Chondrocyte (in vitro differentiated cells): Measurements from ENCODE around the gene RNF25. TPM values are rescaled to one million over a fixed set of nuclear protein-coding genes. Genes with fewer than 3 reads are reported as not detected.

Source experiments
- DNase-seq: peaks from one replicate; pipeline ENCODE4 v3.0.0; 2021; ENCODE audit warnings: mixed read lengths, low spot score
- H3K27ac Mint-ChIP-seq: one replicate; pipeline ENCODE4 v1.8.0; 2021; ENCODE audit warnings: mild to moderate bottlenecking, moderate library complexity, mixed read lengths; ENCODE audit not compliant: unreplicated experiment
- H3K27me3 Mint-ChIP-seq: 2 replicates; pipeline ENCODE4 v1.8.0; 2021; ENCODE audit warnings: low read depth, mixed read lengths
- H3K36me3 Mint-ChIP-seq: 2 replicates; pipeline ENCODE4 v1.8.0; 2021; ENCODE audit warnings: low read depth, mixed read lengths
- H3K4me1 Mint-ChIP-seq: 2 replicates; pipeline ENCODE4 v1.8.0; 2021; ENCODE audit warnings: low read depth, mild to moderate bottlenecking, mixed read lengths
- H3K4me3 Mint-ChIP-seq: one replicate; pipeline ENCODE4 v1.8.0; 2021; ENCODE audit warnings: mild to moderate bottlenecking, moderate library complexity, mixed read lengths; ENCODE audit not compliant: unreplicated experiment
- H3K9me3 Mint-ChIP-seq: 2 replicates; pipeline ENCODE4 v1.8.0; 2021; ENCODE audit warnings: low read depth, mixed read lengths
- total RNA-seq: library from RNA; stranded (reverse); gene quantifications from 3 replicates; pipeline ENCODE4 v1.2.1, GENCODE V29; 2021
- TF ChIP-seq, protein P1 (sequence below): fragments of 200-600 bp; sonication (generic); IDR thresholded peaks from 2 replicates; pipeline ENCODE4 v1.5.0; 2021; ENCODE audit warnings: antibody characterized with exemption, mild to moderate bottlenecking, moderate library complexity

The RNF25 gene
- total RNA-seq, 1 donor from 2014 or later, result 30.4 TPM

DNA sequence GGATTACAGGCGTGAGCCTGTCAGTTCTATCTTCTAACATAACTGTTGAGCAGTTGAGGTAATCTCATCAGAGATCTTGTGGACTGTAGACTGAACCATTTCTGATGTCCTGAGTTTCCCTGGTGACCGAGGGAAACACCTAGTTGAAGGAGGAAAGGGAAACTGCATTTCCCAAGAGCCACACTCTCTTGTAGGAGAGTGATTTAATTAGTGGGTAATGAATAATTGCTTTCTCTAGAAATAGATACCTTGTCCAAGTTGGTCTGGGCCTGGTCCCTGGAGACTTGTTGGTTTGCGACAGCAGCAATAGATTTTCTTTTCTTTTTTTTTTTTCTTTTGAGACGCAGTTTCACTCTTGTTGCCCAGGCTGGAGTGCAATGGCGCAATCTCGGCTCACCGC lies 46.3 kb upstream of the RNF25 start:
- Mint-ChIP-seq H3K27me3 (no peaks in the 10 kb centered on the region), H3K4me3 (no peak overlapping the region), H3K27ac (no peak overlapping the region), H3K4me1 (no peaks in the 10 kb centered on the region), H3K9me3 (no peaks in the 10 kb centered on the region), H3K36me3 (peaks cover 7% of the 10 kb centered on the region)
- no peak for DNase-seq
- TF ChIP-seq, protein P1, sequence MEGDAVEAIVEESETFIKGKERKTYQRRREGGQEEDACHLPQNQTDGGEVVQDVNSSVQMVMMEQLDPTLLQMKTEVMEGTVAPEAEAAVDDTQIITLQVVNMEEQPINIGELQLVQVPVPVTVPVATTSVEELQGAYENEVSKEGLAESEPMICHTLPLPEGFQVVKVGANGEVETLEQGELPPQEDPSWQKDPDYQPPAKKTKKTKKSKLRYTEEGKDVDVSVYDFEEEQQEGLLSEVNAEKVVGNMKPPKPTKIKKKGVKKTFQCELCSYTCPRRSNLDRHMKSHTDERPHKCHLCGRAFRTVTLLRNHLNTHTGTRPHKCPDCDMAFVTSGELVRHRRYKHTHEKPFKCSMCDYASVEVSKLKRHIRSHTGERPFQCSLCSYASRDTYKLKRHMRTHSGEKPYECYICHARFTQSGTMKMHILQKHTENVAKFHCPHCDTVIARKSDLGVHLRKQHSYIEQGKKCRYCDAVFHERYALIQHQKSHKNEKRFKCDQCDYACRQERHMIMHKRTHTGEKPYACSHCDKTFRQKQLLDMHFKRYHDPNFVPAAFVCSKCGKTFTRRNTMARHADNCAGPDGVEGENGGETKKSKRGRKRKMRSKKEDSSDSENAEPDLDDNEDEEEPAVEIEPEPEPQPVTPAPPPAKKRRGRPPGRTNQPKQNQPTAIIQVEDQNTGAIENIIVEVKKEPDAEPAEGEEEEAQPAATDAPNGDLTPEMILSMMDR, result no peak

DNA sequence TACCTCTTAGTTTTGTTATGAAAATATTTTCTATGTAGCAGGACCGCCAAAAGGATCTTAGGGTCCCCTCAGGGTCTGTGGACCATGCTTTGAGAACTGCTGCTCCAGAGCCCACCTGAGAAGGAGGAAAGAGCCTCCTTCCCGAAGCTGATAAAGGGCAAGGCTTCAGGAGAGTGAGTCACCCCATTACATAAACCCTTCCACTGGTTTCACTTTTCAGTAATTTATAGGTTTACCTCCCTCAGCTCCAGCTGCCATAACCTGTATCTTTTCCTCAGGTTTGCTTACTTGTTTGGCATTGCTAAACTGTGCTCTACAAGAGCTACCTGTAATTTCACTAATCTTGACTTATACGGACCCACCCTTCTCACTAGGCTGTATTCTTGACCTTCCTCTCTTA lies 45.5 kb upstream of the RNF25 start:
- H3K27me3 Mint-ChIP-seq, result no peaks in the 10 kb centered on the region
- no peak for DNase-seq
- peaks cover 7% of the 10 kb centered on the region for H3K36me3 Mint-ChIP-seq
- TF ChIP-seq, protein P1, result no peak
- no peak overlapping the region for H3K27ac Mint-ChIP-seq
- no peak overlapping the region for H3K4me3 Mint-ChIP-seq
- no peaks in the 10 kb centered on the region for H3K4me1 Mint-ChIP-seq
- H3K9me3 Mint-ChIP-seq, result no peaks in the 10 kb centered on the region

DNA sequence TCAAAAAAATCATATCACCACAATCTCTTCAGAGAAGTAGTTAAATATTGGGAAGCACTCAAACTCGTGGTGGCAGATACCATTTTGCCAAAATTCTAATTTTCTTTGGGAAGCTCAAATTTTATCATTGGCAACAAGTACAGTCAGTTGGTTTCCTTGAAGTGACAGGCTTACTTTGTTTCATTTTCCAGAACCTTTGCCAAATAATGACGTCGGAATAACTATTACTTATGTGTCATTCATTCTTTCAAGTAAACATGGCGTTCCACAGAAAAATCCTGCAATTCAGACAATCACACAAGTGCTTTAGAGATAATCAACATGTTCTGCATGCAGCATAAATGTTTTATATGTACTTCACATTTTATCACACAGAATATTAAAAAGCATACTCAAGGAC lies 44.3 kb upstream of the RNF25 start:
- TF ChIP-seq, protein P1, result no peak
- Mint-ChIP-seq H3K36me3 (peaks cover 7% of the 10 kb centered on the region), H3K4me3 (no peak overlapping the region), H3K27ac (no peak overlapping the region), H3K4me1 (peaks cover 10% of the 10 kb centered on the region), H3K9me3 (no peaks in the 10 kb centered on the region), H3K27me3 (no peaks in the 10 kb centered on the region)
- no peak for DNase-seq

DNA sequence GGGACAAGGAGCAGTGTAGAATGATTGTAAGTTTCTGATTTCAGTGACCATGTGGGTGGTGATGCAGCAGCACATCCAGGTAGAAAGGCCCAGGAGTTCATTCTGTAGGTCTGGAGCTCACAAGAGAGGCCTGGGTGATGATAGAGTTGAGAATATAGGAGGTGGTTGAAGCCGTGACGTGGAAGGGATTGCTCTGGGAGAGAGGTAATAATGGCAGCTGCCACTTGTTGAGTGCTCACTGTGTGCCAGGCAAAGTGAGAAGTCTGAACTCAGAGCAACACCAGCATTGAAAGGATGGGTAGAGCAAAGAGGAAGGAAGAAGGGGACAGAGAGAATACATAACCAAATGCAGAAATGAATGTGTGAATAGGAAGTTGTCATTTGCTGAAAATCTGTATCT lies 42.1 kb upstream of the RNF25 start:
- Mint-ChIP-seq H3K27ac (no peak overlapping the region), H3K4me3 (no peak overlapping the region), H3K36me3 (peaks cover 4% of the 10 kb centered on the region), H3K4me1 (peaks cover 10% of the 10 kb centered on the region), H3K9me3 (no peaks in the 10 kb centered on the region), H3K27me3 (no peaks in the 10 kb centered on the region)
- DNase-seq, result no peak
- TF ChIP-seq, protein P1, result no peak

DNA sequence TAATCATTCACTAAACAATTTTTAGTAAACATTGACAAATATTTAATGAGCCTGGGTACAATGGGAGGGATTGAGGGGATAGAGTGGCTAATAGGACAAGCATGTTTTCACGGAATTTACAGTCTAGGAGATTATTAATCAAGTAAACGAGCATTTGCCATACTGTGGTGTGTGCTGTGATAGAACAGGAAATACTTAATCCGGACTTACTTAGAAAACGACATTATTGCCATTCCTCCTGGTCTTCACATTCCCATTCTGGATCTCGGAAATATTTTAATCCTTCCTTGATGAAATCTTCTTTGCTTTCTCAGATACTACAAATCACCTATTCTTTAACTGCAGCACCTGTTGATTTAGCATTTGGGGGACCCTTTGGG lies 39.7 kb upstream of the RNF25 start:
- TF ChIP-seq, protein P1, result no peak
- DNase-seq, result no peak
- Mint-ChIP-seq H3K4me1 (peaks cover 10% of the 10 kb centered on the region), H3K27ac (peak overlapping the region; percentile 98), H3K4me3 (peak overlapping the region; percentile 98), H3K9me3 (no peaks in the 10 kb centered on the region), H3K36me3 (peaks cover 2% of the 10 kb centered on the region), H3K27me3 (no peaks in the 10 kb centered on the region)
